Ishikawa (cell line): ENCODE measurements around the gene LRRC32.

Experiments
- CEBPB ChIP-seq: IDR thresholded peaks from 2 replicates; pipeline ENCODE4 v1.6.1; 2012
- CREB1 ChIP-seq: IDR thresholded peaks from 2 replicates; pipeline ENCODE4 v1.6.1; 2012; ENCODE audit warnings: low read depth
- EGR1 ChIP-seq: IDR thresholded peaks from 2 replicates; pipeline ENCODE4 v1.6.1; 2012
- EP300 ChIP-seq: IDR thresholded peaks from 2 replicates; pipeline ENCODE4 v1.6.1; 2012; ENCODE audit warnings: borderline replicate concordance
- NFIC ChIP-seq: IDR thresholded peaks from 2 replicates; pipeline ENCODE4 v1.6.1; 2012
- RAD21 ChIP-seq: IDR thresholded peaks from 2 replicates; pipeline ENCODE4 v1.6.1; 2012; ENCODE audit warnings: low read depth
- TEAD4 ChIP-seq: IDR thresholded peaks from 2 replicates; pipeline ENCODE4 v1.6.1; 2012
- YY1 ChIP-seq: IDR thresholded peaks from 2 replicates; pipeline ENCODE4 v1.6.1; 2012; ENCODE audit warnings: low read depth
- TF ChIP-seq, protein P1 (sequence below): IDR thresholded peaks from 2 replicates; pipeline ENCODE4 v1.6.1; 2012
- TF ChIP-seq, protein P2 (sequence below): IDR thresholded peaks from 2 replicates; pipeline ENCODE4 v1.6.1; 2012
- TF ChIP-seq, protein P3 (sequence below): IDR thresholded peaks from 2 replicates; pipeline ENCODE4 v1.6.1; 2012; ENCODE audit warnings: low read depth, mild to moderate bottlenecking

DNA sequence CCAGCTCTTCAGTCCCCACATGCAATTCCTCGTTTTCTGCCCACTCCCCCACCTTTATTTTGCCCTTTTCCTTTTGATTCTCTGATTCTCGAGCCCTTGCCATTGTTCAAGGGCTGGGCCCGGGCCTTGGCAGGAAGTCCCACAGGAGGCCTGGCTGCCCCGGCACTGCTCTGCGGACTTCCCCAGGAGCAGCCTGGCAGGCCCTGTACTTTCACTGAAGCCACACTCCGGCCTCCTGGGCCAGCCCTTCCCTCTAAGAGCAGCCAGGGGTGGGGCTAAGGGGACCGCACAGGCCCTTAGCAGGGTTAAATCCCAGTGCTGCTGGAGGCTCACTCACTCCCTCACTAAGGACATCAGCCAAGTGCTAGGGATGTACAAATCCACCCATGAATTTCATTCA is 4.1 kb downstream of the LRRC32 start:
- TF ChIP-seq EP300 (no peak), TEAD4 (no peak), YY1 (no peak), RAD21 (no peak), CREB1 (no peak), CEBPB (no peak), NFIC (no peak), EGR1 (no peak)
- TF ChIP-seq, protein P1, sequence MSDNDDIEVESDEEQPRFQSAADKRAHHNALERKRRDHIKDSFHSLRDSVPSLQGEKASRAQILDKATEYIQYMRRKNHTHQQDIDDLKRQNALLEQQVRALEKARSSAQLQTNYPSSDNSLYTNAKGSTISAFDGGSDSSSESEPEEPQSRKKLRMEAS: no peak
- TF ChIP-seq, protein P2, sequence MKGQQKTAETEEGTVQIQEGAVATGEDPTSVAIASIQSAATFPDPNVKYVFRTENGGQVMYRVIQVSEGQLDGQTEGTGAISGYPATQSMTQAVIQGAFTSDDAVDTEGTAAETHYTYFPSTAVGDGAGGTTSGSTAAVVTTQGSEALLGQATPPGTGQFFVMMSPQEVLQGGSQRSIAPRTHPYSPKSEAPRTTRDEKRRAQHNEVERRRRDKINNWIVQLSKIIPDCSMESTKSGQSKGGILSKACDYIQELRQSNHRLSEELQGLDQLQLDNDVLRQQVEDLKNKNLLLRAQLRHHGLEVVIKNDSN: no peak
- TF ChIP-seq, protein P3, sequence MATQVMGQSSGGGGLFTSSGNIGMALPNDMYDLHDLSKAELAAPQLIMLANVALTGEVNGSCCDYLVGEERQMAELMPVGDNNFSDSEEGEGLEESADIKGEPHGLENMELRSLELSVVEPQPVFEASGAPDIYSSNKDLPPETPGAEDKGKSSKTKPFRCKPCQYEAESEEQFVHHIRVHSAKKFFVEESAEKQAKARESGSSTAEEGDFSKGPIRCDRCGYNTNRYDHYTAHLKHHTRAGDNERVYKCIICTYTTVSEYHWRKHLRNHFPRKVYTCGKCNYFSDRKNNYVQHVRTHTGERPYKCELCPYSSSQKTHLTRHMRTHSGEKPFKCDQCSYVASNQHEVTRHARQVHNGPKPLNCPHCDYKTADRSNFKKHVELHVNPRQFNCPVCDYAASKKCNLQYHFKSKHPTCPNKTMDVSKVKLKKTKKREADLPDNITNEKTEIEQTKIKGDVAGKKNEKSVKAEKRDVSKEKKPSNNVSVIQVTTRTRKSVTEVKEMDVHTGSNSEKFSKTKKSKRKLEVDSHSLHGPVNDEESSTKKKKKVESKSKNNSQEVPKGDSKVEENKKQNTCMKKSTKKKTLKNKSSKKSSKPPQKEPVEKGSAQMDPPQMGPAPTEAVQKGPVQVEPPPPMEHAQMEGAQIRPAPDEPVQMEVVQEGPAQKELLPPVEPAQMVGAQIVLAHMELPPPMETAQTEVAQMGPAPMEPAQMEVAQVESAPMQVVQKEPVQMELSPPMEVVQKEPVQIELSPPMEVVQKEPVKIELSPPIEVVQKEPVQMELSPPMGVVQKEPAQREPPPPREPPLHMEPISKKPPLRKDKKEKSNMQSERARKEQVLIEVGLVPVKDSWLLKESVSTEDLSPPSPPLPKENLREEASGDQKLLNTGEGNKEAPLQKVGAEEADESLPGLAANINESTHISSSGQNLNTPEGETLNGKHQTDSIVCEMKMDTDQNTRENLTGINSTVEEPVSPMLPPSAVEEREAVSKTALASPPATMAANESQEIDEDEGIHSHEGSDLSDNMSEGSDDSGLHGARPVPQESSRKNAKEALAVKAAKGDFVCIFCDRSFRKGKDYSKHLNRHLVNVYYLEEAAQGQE: no peak
